GM12873 (cell line): ENCODE data around the gene METRN.
A peak's percentile ranks its signal among the peaks of the same experiment; 100 is the strongest.

Source experiments
- CTCF ChIP-seq: IDR thresholded peaks from 2 replicates; pipeline ENCODE4 v1.5.1; 2012; ENCODE audit warnings: low read depth, mild to moderate bottlenecking, moderate library complexity, low read length, control low read depth; ENCODE audit not compliant: insufficient read depth; ENCODE audit errors: missing control alignments

METRN gene

GRCh38 chr16:683396-684070 is 31.4 kb upstream of the METRN start:
- TF ChIP-seq CTCF = no peak

GRCh38 chr16:684071-684794 is 30.7 kb upstream of the METRN start, which contains the start of gene JMJD8:
JMJD8 (minus strand) TSS chr16:684334; CDS start chr16:684319, 15 bp downstream.
- no peak for TF ChIP-seq CTCF

- TF ChIP-seq CTCF = no peak
Observed at GRCh38 chr16:684961-685696, 29.8 kb upstream of the METRN start.

- peak; percentile 44 for TF ChIP-seq CTCF
Observed at GRCh38 chr16:685967-686366, 29.0 kb upstream of the METRN start.

- no peak for TF ChIP-seq CTCF
Observed at GRCh38 chr16:686459-687260, 28.3 kb upstream of the METRN start.

- no peak for TF ChIP-seq CTCF
Observed at GRCh38 chr16:687499-687898, 27.4 kb upstream of the METRN start.
